A549 (cell line): ENCODE measurements around the gene FANCC. TPM values are rescaled to one million over a fixed set of nuclear protein-coding genes. Genes with fewer than 3 reads are reported as not detected.

Experiments used
- ATAC-seq, 2 experiments: fragments of 200-7000 bp in 1 of 2; fragments of >200 bp in 1 of 2; cut with Nextera tagmentation in 1 of 2; cut with Tn5 transposase in 1 of 2; 3 replicates each; pipeline versions ENCODE4 v1.8.0 to v1.9.1; 2018 to 2020; ENCODE audit warnings: mild to moderate bottlenecking in 1 of 2, moderate library complexity in 1 of 2
- CTCF ChIA-PET: fragments of 300-600 bp; sonication (Branson Sonifier 250); formaldehyde crosslinking; extraction: SDS; loops from one replicate; lab custom pipeline; 2021; ENCODE audit warnings: antibody characterized with exemption, inconsistent platforms; lab: Yijun Ruan, JAX
- POLR2A ChIA-PET: fragments of 350-600 bp; formaldehyde crosslinking; extraction: SDS; loops from one replicate; lab custom pipeline; 2021; ENCODE audit warnings: antibody characterized with exemption, inconsistent platforms; lab: Yijun Ruan, JAX
- DNase-seq, 2 experiments: peaks; one replicate each; pipeline versions ENCODE4 v3.0.0 to v3.0.0-alpha.2; 2011 to 2016; ENCODE audit warnings: low read depth in 1 of 2, low spot score in 1 of 2
- FAIRE-seq: peaks from 2 replicates; lab custom pipeline; 2011; peaks lifted over from hg19 to GRCh38; lab: Jason Lieb, UNC
- H3K27ac ChIP-seq, 2 experiments: fragments of >200 bp; sonication (Bioruptor Twin); formaldehyde crosslinking; 3 replicates each; pipeline ENCODE4 v1.5.1; 2016 to 2017
- H3K4me1 ChIP-seq: fragments of >200 bp; sonication (Bioruptor Twin); formaldehyde crosslinking; 3 replicates; pipeline ENCODE4 v1.6.1; 2016
- H3K4me2 ChIP-seq: fragments of >200 bp; sonication (Bioruptor Twin); formaldehyde crosslinking; 3 replicates; pipeline ENCODE4 v1.6.1; 2016
- H3K4me3 ChIP-seq: fragments of >200 bp; sonication (Bioruptor Twin); formaldehyde crosslinking; 3 replicates; pipeline ENCODE4 v1.5.1; 2016
- H3K9me3 ChIP-seq: fragments of >200 bp; sonication (Bioruptor Twin); formaldehyde crosslinking; 3 replicates; pipeline ENCODE4 v1.6.1; 2016
- CBX8 ChIP-seq: fragments of 200-600 bp; sonication (generic); IDR thresholded peaks from 2 replicates; pipeline ENCODE4 v1.6.1; 2016
- E2F6 ChIP-seq: IDR thresholded peaks from 2 replicates; pipeline ENCODE4 v1.6.1; 2012; ENCODE audit warnings: low read depth, borderline replicate concordance
- EHF ChIP-seq: fragments of 250-450 bp; sonication (Bioruptor Pico); IDR thresholded peaks from 2 replicates; pipeline ENCODE4 v1.5.0; 2020; ENCODE audit warnings: mild to moderate bottlenecking
- ELK1 ChIP-seq: fragments of 150-350 bp; IDR thresholded peaks from 2 replicates; pipeline ENCODE4 v1.6.1; 2014; ENCODE audit warnings: low read depth, mild to moderate bottlenecking, low read length
- EP300 ChIP-seq, 2 experiments: fragments of >200 bp; sonication (Bioruptor Twin); formaldehyde crosslinking; IDR thresholded peaks; 2 replicates in 1 of 2; 3 replicates in 1 of 2; pipeline ENCODE4 v1.6.1; 2016 to 2017
- FOSB ChIP-seq: fragments of 250-450 bp; sonication (Bioruptor Pico); IDR thresholded peaks from 2 replicates; pipeline ENCODE4 v1.5.0; 2020; ENCODE audit warnings: mild to moderate bottlenecking, moderate library complexity
- FOSL2 ChIP-seq, 2 experiments: fragments of 450-650 bp in 1 of 2; fragments of >200 bp in 1 of 2; sonication (Bioruptor Twin) in 1 of 2; formaldehyde crosslinking; IDR thresholded peaks; 2 replicates each; pipeline versions ENCODE4 v1.5.0 to v1.6.1; 2016 to 2020; ENCODE audit warnings: mild to moderate bottlenecking in 1 of 2, moderate library complexity in 1 of 2
- HMGXB4 ChIP-seq: fragments of 250-450 bp; sonication (Bioruptor Pico); IDR thresholded peaks from 2 replicates; pipeline ENCODE4 v1.5.0; 2021; ENCODE audit warnings: mild to moderate bottlenecking, moderate library complexity, borderline replicate concordance
- HOXB13 ChIP-seq: fragments of 250-450 bp; sonication (Bioruptor Pico); IDR thresholded peaks from 2 replicates; pipeline ENCODE4 v1.5.0; 2020; ENCODE audit warnings: low read depth, mild to moderate bottlenecking, moderate library complexity
- HOXB5 ChIP-seq: fragments of 250-450 bp; sonication (Bioruptor Pico); IDR thresholded peaks from 2 replicates; pipeline ENCODE4 v1.5.0; 2020; ENCODE audit warnings: mild to moderate bottlenecking, moderate library complexity
- KDM1A ChIP-seq: fragments of 200-600 bp; sonication (generic); IDR thresholded peaks from 2 replicates; pipeline ENCODE4 v1.6.1; 2016; ENCODE audit warnings: low read depth, mild to moderate bottlenecking
- MAFK ChIP-seq: fragments of 450-650 bp; IDR thresholded peaks from 2 replicates; pipeline ENCODE4 v1.6.1; 2014; ENCODE audit not compliant: partially characterized antibody
- MAX ChIP-seq: IDR thresholded peaks from 2 replicates; pipeline ENCODE4 v1.6.1; 2012
- MAZ ChIP-seq: fragments of 150-350 bp; IDR thresholded peaks from 2 replicates; pipeline ENCODE4 v1.6.1; 2014; ENCODE audit warnings: antibody characterized with exemption, low read depth, low read length, borderline replicate concordance
- NFE2L2 ChIP-seq: fragments of 150-350 bp; conservative IDR thresholded peaks from 2 replicates; pipeline ENCODE4 v1.6.1; 2014; ENCODE audit warnings: low read length
- NPAS2 ChIP-seq: fragments of 250-450 bp; sonication (Bioruptor Pico); IDR thresholded peaks from 2 replicates; pipeline ENCODE4 v1.8.0; 2022; ENCODE audit warnings: mild to moderate bottlenecking, moderate library complexity, borderline replicate concordance
- NR3C1 ChIP-seq: fragments of >200 bp; sonication (Bioruptor Twin); formaldehyde crosslinking; IDR thresholded peaks from 3 replicates; pipeline ENCODE4 v1.6.1; 2017
- PBX3 ChIP-seq: IDR thresholded peaks from 2 replicates; pipeline ENCODE4 v1.6.1; 2012
- POLR2A ChIP-seq: IDR thresholded peaks from 2 replicates; pipeline ENCODE4 v1.6.1; 2012; ENCODE audit warnings: mild to moderate bottlenecking, low read length
- RARB ChIP-seq: fragments of 250-450 bp; sonication (Bioruptor Pico); IDR thresholded peaks from 2 replicates; pipeline ENCODE4 v1.8.0; 2021; ENCODE audit warnings: mild to moderate bottlenecking, moderate library complexity
- USF2 ChIP-seq: fragments of 450-650 bp; IDR thresholded peaks from 2 replicates; pipeline ENCODE4 v1.6.1; 2014; ENCODE audit warnings: antibody characterized with exemption
- ZC3H11A ChIP-seq: fragments of 450-650 bp; IDR thresholded peaks from 2 replicates; pipeline ENCODE4 v1.6.1; 2014; ENCODE audit warnings: antibody characterized with exemption, mild to moderate bottlenecking
- WGBS: methylation state at CpG from one replicate; pipeline ENCODE4 v1.1.6; 2017; ENCODE audit errors: missing lambda C conversion rate; 5-methylcytosine and 5-hydroxymethylcytosine counted together
- polyA plus RNA-seq, 4 experiments: library from polyadenylated mRNA; depleted of rRNA in 3 of 4; stranded (reverse); fragments of >200 nt; fragmentation: RNase III in 1 of 4; extraction: RNeasy Plus Mini Kit Qiagen cat#74134 plus additional on column Dnase treatment in 1 of 4; gene quantifications; 2 replicates in 3 of 4; 3 replicates in 1 of 4; pipeline ENCODE4 v1.2.3, GENCODE V29; 2011 to 2017

FANCC gene
- polyA plus RNA-seq, 2 of the 4 experiments (the other 2 are of a cell fraction): 13.5 to 24.9 TPM

GRCh38 chr9:95147452-95148207 lies 169.9 kb downstream of the FANCC start:
- no peak overlapping the region for H3K4me3 ChIP-seq
- TF ChIP-seq NFE2L2 (no peak), EHF (CRISPR knock-in tag) (no peak), USF2 (no peak), POLR2A (no peak), NR3C1 (no peak), FOSB (no peak)
- ChIA-PET CTCF (interaction anchor here (0.6 to 2.0 kb wide), 5 partner anchors 10 to 1170 kb away, joined by 3 to 14 read pairs (median 4); no protein-coding TSS in a partner anchor), POLR2A (no interaction called here)
- DNase-seq (no peak), FAIRE-seq (no peak), ATAC-seq (no peak)
- 89% methylated on average over 7 of the region's 7 CpGs for WGBS
- peak overlapping the region; percentile 1; the same call in 1 of the 3 replicates for H3K4me2 ChIP-seq
- H3K9me3 ChIP-seq: no peaks in the 10 kb centered on the region
- no peak overlapping the region for H3K27ac ChIP-seq
- peaks cover 9% of the 10 kb centered on the region for H3K4me1 ChIP-seq

GRCh38 chr9:95143591-95144561 lies 173.6 kb downstream of the FANCC start:
- ChIA-PET CTCF (interaction anchor here (0.5 to 3.0 kb wide), 6 partner anchors 12 to 589 kb away, joined by 3 to 18 read pairs (median 5); partner anchors contain the start of gene PCAT7), POLR2A (no interaction called here)
- ATAC-seq: no peak
- Histone ChIP-seq H3K4me3 (no peak overlapping the region), H3K9me3 (no peaks in the 10 kb centered on the region), H3K4me2 (no peak overlapping the region), H3K4me1 (peaks cover 9% of the 10 kb centered on the region), H3K27ac (no peak overlapping the region)
- WGBS: 91% methylated on average over 18 of the region's 18 CpGs
- TF ChIP-seq NFE2L2 (no peak), ZC3H11A (no peak)
- FAIRE-seq: no peak
- no peak for DNase-seq

GRCh38 chr9:95142728-95143127 lies 174.8 kb downstream of the FANCC start:
- no peak overlapping the region for H3K4me2 ChIP-seq
- no peak for FAIRE-seq
- CTCF ChIA-PET: interaction anchor here (1.7 to 3.0 kb wide), 3 partner anchors 11 to 462 kb away, joined by 8 to 18 read pairs (median 8); no protein-coding TSS in a partner anchor

More at GRCh38 chr9:95142728-95143127, 174.8 kb downstream of the FANCC start:
- ATAC-seq (no peak), DNase-seq (no peak)
- Histone ChIP-seq H3K4me3 (no peak overlapping the region), H3K4me1 (peaks cover 8% of the 10 kb centered on the region), H3K9me3 (no peaks in the 10 kb centered on the region), H3K27ac (no peak overlapping the region)
- TF ChIP-seq HOXB13: no peak
- TF ChIP-seq NFE2L2: no peak
- no peak for TF ChIP-seq FOSB
- no peak for TF ChIP-seq NPAS2 (CRISPR knock-in tag)
- TF ChIP-seq HMGXB4: no peak
- no peak for TF ChIP-seq FOSL2 (IDR thresholded peaks at IDR 0.05)
- TF ChIP-seq FOSL2 (CRISPR knock-in tag; IDR thresholded peaks at IDR 0.05): no peak
- TF ChIP-seq POLR2A: no peak
- TF ChIP-seq MAX: no peak
- no peak for TF ChIP-seq KDM1A
- TF ChIP-seq MAZ: no peak
- no peak for TF ChIP-seq PBX3
- TF ChIP-seq ELK1: no peak
- TF ChIP-seq RARB (CRISPR knock-in tag): no peak
- no peak for TF ChIP-seq E2F6
- no peak for TF ChIP-seq MAFK
- no peak for TF ChIP-seq CBX8
- TF ChIP-seq NR3C1: no peak
- no peak for TF ChIP-seq HOXB5
- TF ChIP-seq EP300 (IDR thresholded peaks at IDR 0.05): no peak
- POLR2A ChIA-PET: no interaction called here
- 93% methylated on average over 3 of the region's 3 CpGs for WGBS
